Fibroblast of lung (primary cell): ENCODE results near the gene NUP210L. TPM values are rescaled to one million over a fixed set of nuclear protein-coding genes. Genes with fewer than 3 reads are reported as not detected.
"Not testable (repeated sequence)": the region's sequence is repeated elsewhere in the genome, so short reads cannot be mapped to it uniquely, and the experiment has no call there.

Experiments
- DNase-seq, 2 donors: peaks; one replicate each; pipeline versions ENCODE4 v3.0.0 to v3.0.0-alpha.2; 2010; ENCODE audit warnings: low read depth in 2 of 2
- H2AFZ ChIP-seq: 2 replicates; pipeline ENCODE4 v1.5.1; 2012; ENCODE audit warnings: low read length, control low read depth, inconsistent platforms
- H3K27ac ChIP-seq: 2 replicates; pipeline ENCODE4 v1.5.1; 2011; ENCODE audit warnings: low read length, control low read depth; ENCODE audit not compliant: insufficient read depth
- H3K27me3 ChIP-seq: 2 replicates; pipeline ENCODE4 v1.5.1; 2011; ENCODE audit warnings: mild to moderate bottlenecking, low read length; ENCODE audit not compliant: control insufficient read depth, insufficient read depth
- H3K36me3 ChIP-seq: 2 replicates; pipeline ENCODE4 v1.5.1; 2011; ENCODE audit warnings: low read length; ENCODE audit not compliant: control insufficient read depth, insufficient read depth
- H3K4me1 ChIP-seq: 2 replicates; pipeline ENCODE4 v1.5.1; 2011; ENCODE audit warnings: low read length; ENCODE audit not compliant: control insufficient read depth, insufficient read depth; ENCODE audit errors: extremely low read depth
- H3K4me2 ChIP-seq: 2 replicates; pipeline ENCODE4 v1.5.1; 2011; ENCODE audit warnings: low read length, control low read depth; ENCODE audit not compliant: insufficient read depth; ENCODE audit errors: extremely low read depth
- H3K4me3 ChIP-seq, 4 experiments: fragments of 200-600 bp in 1 of 4; sonication (generic) in 1 of 4; replicated peaks in 1 of 4; 2 replicates each; pipeline ENCODE4 v1.5.1; 2011 to 2016; ENCODE audit warnings: low read length in 4 of 4, low read depth in 3 of 4, mild to moderate bottlenecking in 3 of 4, control low read depth in 2 of 4, inconsistent platforms in 1 of 4, mixed read lengths in 1 of 4; ENCODE audit not compliant: insufficient read depth in 1 of 4; ENCODE audit errors: control extremely low read depth in 1 of 4
- H3K79me2 ChIP-seq: 2 replicates; pipeline ENCODE4 v1.5.1; 2012; ENCODE audit warnings: mild to moderate bottlenecking, low read length, inconsistent platforms; ENCODE audit not compliant: control insufficient read depth, insufficient read depth
- H3K9ac ChIP-seq: 2 replicates; pipeline ENCODE4 v1.5.1; 2011; ENCODE audit warnings: mild to moderate bottlenecking, low read length, control low read depth; ENCODE audit not compliant: insufficient read depth
- H3K9me3 ChIP-seq: 2 replicates; pipeline ENCODE4 v1.5.1; 2012; ENCODE audit warnings: low read depth, low read length; ENCODE audit not compliant: control insufficient read depth, insufficient read depth
- H4K20me1 ChIP-seq: 2 replicates; pipeline ENCODE4 v1.5.1; 2011; ENCODE audit warnings: low read length; ENCODE audit not compliant: control insufficient read depth, insufficient read depth; ENCODE audit errors: extremely low read depth
- EZH2 ChIP-seq: IDR thresholded peaks from 2 replicates; pipeline ENCODE4 v1.5.1; 2012; ENCODE audit warnings: low read length, control low read depth, mild to moderate bottlenecking; ENCODE audit errors: missing control alignments
- polyA plus RNA-seq, 2 donors: library from polyadenylated mRNA; depleted of rRNA in 1 of 2; stranded (reverse) in 1 of 2; unstranded in 1 of 2; fragments of >200 nt; gene quantifications; 2 replicates each; pipeline ENCODE4 v1.2.1, GENCODE V29; 2011 to 2012; ENCODE audit warnings: missing spikeins in 1 of 2
- total RNA-seq: library from RNA; depleted of rRNA; stranded (reverse); fragments of >200 nt; gene quantifications from 2 replicates; pipeline ENCODE4 v1.2.1, GENCODE V29; 2014
- TF ChIP-seq, protein P1 (sequence below), 2 donors: IDR thresholded peaks in 1 of 2; conservative IDR thresholded peaks in 1 of 2; 1 replicate in 1 of 2; 2 replicates in 1 of 2; pipeline ENCODE4 v1.5.1; 2011 to 2012; ENCODE audit warnings: low read length in 2 of 2, control low read depth in 1 of 2, inconsistent platforms in 1 of 2, low read depth in 1 of 2, mild to moderate bottlenecking in 1 of 2

NUP210L gene
- total and polyA plus RNA-seq, 2 donors (not counting 1 experiment from before 2014, with no cell fraction given) = 0.08 to 0.17 TPM

DNA sequence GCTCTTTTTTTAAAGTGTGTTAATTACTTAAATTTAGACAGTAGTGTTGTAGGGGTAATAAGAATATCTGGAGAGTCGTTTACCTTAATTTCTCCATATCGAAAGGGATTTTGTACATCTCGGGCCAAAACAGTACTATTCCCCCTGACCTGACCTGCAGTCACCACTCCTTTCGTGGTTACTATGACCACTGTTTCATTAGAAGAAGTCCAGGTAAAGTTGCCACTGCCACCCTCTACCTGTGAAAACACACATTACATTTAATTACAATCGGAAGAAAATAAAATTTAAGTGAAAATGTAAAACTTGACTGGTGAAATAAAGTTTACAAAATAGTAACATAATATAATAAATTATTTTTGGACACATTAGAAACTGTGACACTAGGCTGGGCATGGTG, 37.2 kb downstream of the NUP210L start:
- Histone ChIP-seq H3K9ac (no peak overlapping the region), H4K20me1 (no peaks in the 10 kb centered on the region), H3K4me1 (no peaks in the 10 kb centered on the region), H3K9me3 (no peaks in the 10 kb centered on the region), H3K4me2 (no peak overlapping the region), H3K27me3 (no peaks in the 10 kb centered on the region), H2AFZ (no peak overlapping the region), H3K36me3 (no peaks in the 10 kb centered on the region), H3K4me3 (no peak overlapping the region), H3K79me2 (no peaks in the 10 kb centered on the region), H3K27ac (no peak overlapping the region)
- no peak for TF ChIP-seq EZH2
- no peak for DNase-seq

GRCh38 chr1:154115180-154115579, 39.7 kb downstream of the NUP210L start:
- Histone ChIP-seq H3K27me3 (no peaks in the 10 kb centered on the region), H3K4me3 (no peak overlapping the region), H2AFZ (no peak overlapping the region), H3K9me3 (no peaks in the 10 kb centered on the region), H3K4me2 (no peak overlapping the region), H3K4me1 (no peaks in the 10 kb centered on the region), H4K20me1 (no peaks in the 10 kb centered on the region), H3K36me3 (no peaks in the 10 kb centered on the region), H3K27ac (no peak overlapping the region), H3K79me2 (no peaks in the 10 kb centered on the region), H3K9ac (no peak overlapping the region)
- TF ChIP-seq, protein P1, sequence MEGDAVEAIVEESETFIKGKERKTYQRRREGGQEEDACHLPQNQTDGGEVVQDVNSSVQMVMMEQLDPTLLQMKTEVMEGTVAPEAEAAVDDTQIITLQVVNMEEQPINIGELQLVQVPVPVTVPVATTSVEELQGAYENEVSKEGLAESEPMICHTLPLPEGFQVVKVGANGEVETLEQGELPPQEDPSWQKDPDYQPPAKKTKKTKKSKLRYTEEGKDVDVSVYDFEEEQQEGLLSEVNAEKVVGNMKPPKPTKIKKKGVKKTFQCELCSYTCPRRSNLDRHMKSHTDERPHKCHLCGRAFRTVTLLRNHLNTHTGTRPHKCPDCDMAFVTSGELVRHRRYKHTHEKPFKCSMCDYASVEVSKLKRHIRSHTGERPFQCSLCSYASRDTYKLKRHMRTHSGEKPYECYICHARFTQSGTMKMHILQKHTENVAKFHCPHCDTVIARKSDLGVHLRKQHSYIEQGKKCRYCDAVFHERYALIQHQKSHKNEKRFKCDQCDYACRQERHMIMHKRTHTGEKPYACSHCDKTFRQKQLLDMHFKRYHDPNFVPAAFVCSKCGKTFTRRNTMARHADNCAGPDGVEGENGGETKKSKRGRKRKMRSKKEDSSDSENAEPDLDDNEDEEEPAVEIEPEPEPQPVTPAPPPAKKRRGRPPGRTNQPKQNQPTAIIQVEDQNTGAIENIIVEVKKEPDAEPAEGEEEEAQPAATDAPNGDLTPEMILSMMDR (conservative IDR thresholded peaks at IDR 0.05 in 1 of 2, IDR thresholded peaks at IDR 0.05 in 1 of 2; ENCODE audit: low read depth in 1 of 2, low read length in 2 of 2) = no peak
- TF ChIP-seq EZH2 = no peak
- peak in 1 of 2 donors; percentile 25 for DNase-seq

DNA sequence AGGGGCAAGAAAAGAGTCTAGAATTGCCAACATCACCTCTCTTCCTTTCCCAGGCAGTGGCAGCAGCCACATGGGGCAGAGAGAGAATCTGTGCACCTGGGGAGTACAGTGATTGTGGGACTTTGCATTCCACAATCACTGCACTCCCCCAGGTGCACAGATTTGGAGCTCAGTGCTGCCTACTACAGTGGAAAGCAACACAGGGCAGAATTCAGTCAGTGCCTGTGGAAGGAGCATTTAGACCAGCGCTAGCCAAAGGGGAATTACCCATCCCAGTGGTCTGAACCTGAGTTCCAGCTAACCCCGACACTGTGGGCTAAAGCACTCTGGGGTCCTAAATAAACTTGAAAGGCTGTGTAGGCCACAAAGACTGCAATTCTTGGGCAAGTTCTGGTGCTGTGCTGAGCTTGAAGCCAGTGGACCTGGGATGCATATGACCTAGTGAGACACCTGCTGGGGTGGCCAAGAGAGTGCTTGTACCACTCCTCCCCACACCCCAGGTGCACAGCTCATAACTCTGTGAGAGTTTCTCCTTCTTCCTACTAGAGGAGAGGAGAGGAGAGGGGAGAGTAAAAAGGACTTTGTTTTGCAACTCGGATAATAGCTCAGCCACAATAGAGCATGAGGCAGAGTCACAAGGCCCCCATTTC, 50.3 kb downstream of the NUP210L start:
- TF ChIP-seq EZH2 = no peak
- TF ChIP-seq, protein P1 (conservative IDR thresholded peaks at IDR 0.05 in 1 of 2, IDR thresholded peaks at IDR 0.05 in 1 of 2; ENCODE audit: low read depth in 1 of 2, low read length in 2 of 2) = no peak

DNA sequence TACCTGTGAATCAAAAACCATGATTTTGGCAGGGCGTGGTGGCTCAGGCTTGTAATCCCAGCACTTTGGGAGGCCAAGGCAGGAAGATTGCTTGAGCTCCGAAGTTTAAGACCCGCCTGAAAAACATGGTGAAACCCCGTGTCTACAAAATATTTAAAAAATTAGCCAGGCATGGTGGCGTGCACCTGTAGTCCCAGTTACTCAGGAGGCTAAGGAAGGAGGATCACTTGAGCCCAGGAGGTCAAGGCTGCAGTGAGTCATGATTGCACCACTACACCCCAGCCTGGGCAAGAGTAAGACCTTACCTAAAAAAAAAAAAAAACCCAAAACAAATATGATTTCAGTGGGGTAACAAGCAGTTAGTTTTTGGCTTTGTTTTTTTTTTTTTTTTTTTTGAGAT, 54.7 kb downstream of the NUP210L start:
- H3K4me1 ChIP-seq, H3K27me3 ChIP-seq, H2AFZ ChIP-seq, H3K27ac ChIP-seq, H4K20me1 ChIP-seq, DNase-seq, H3K4me2 ChIP-seq, H3K9me3 ChIP-seq, H3K79me2 ChIP-seq, H3K36me3 ChIP-seq, H3K4me3 ChIP-seq, H3K9ac ChIP-seq: not testable (repeated sequence)

More for the DNA sequence above, 50.3 kb downstream of the NUP210L start:
- H4K20me1 ChIP-seq = no peaks in the 10 kb centered on the region
- no peaks in the 10 kb centered on the region for H3K79me2 ChIP-seq
- H3K27ac ChIP-seq = no peak overlapping the region
- DNase-seq = no peak
- no peaks in the 10 kb centered on the region for H3K27me3 ChIP-seq
- no peaks in the 10 kb centered on the region for H3K4me1 ChIP-seq
- no peaks in the 10 kb centered on the region for H3K36me3 ChIP-seq
- no peaks in the 10 kb centered on the region for H3K9me3 ChIP-seq
- H3K4me2 ChIP-seq = no peak overlapping the region
- no peak overlapping the region for H2AFZ ChIP-seq
- H3K9ac ChIP-seq = no peak overlapping the region
- H3K4me3 ChIP-seq = no peak overlapping the region
